H1 (cell line): ENCODE measurements around the gene NOC4L. TPM values are rescaled to one million over a fixed set of nuclear protein-coding genes. Genes with fewer than 3 reads are reported as not detected.

Source experiments
- CHD2 ChIP-seq: IDR thresholded peaks from 2 replicates; pipeline ENCODE4 v1.6.1; 2012; ENCODE audit warnings: low read length, improper control_type of control experiment
- EZH2 ChIP-seq: fragments of 200-600 bp; sonication (generic); IDR thresholded peaks from 2 replicates; pipeline ENCODE4 v1.7.1; 2012; ENCODE audit warnings: low read depth, mild to moderate bottlenecking, moderate library complexity, low read length, inconsistent platforms; ENCODE audit not compliant: severe bottlenecking
- HDAC2 ChIP-seq, 2 experiments: fragments of 300-600 bp in 1 of 2; sonication (generic) in 1 of 2; IDR thresholded peaks; 2 replicates each; pipeline ENCODE4 v1.6.1; 2011 to 2012; ENCODE audit warnings: low read depth in 2 of 2, low read length in 2 of 2, mild to moderate bottlenecking in 2 of 2, moderate library complexity in 2 of 2, borderline replicate concordance in 1 of 2, inconsistent platforms in 1 of 2
- HDAC6 ChIP-seq: IDR thresholded peaks from one replicate; pipeline ENCODE4 v1.7.1; 2012; ENCODE audit warnings: low read depth, mild to moderate bottlenecking, inconsistent platforms, low read length, moderate library complexity
- POLR2A ChIP-seq, 2 experiments: IDR thresholded peaks; 1 replicate in 1 of 2; 2 replicates in 1 of 2; pipeline ENCODE4 v1.6.1; 2011; ENCODE audit warnings: low read depth in 2 of 2, low read length in 2 of 2, mild to moderate bottlenecking in 2 of 2; ENCODE audit errors: control extremely low read depth in 1 of 2
- SP2 ChIP-seq: IDR thresholded peaks from 2 replicates; pipeline ENCODE4 v1.6.1; 2012; ENCODE audit warnings: mild to moderate bottlenecking, low read length, inconsistent platforms
- SUZ12 ChIP-seq: fragments of 200-600 bp; sonication (generic); IDR thresholded peaks from 2 replicates; pipeline ENCODE4 v1.6.1; 2012; ENCODE audit warnings: mild to moderate bottlenecking, inconsistent platforms, low read length, moderate library complexity, mixed read lengths
- polyA plus RNA-seq, 7 experiments: library from polyadenylated mRNA; depleted of rRNA in 3 of 7; stranded (reverse) in 5 of 7; unstranded in 2 of 7; fragments of >200 nt in 5 of 7; fragments of 200-250 nt in 2 of 7; gene quantifications; 1 replicate in 5 of 7; 2 replicates in 1 of 7; 4 replicates in 1 of 7; pipeline versions ENCODE4 v1.2.1 to v1.2.3, GENCODE V29; 2011 to 2013; ENCODE audit warnings: missing spikeins in 2 of 7, mixed read lengths in 2 of 7
- total RNA-seq: library from RNA; stranded (reverse); fragmentation: NEBNext Ultra II Directional; extraction: Animal tissue kit (Norgen Biotek cat#: 25700); gene quantifications from 2 replicates; pipeline ENCODE4 v1.2.1, GENCODE V29; 2021
- TF ChIP-seq, protein P1 (sequence below): IDR thresholded peaks from 2 replicates; pipeline ENCODE4 v1.6.1; 2012; ENCODE audit warnings: low read length, inconsistent platforms

The NOC4L gene
- total and polyA plus RNA-seq, 2 of the 8 experiments (the other 6 are each of a cell fraction or from before 2014, with no cell fraction given) = 26.8 to 40.3 TPM

DNA sequence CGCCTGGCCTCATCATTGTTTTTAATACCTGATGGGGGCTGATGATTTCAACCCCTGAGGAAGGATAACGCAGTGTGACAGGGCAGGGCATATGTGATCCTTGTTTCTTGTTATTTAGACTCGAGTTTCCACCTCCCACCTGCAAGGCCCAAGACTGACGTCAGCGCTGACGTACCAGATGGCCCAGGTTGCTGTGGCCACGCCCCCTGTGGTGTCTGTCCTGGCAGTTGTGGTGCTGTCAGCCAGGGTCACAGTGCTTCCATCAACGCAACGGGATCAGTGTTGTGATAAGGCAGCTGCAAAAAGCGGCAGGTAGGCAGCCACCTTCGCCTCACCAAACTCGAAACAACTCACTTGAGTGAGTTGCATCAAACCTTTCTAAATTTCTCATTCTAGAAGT, 18.5 kb upstream of the NOC4L start (continued):
- TF ChIP-seq, protein P1, sequence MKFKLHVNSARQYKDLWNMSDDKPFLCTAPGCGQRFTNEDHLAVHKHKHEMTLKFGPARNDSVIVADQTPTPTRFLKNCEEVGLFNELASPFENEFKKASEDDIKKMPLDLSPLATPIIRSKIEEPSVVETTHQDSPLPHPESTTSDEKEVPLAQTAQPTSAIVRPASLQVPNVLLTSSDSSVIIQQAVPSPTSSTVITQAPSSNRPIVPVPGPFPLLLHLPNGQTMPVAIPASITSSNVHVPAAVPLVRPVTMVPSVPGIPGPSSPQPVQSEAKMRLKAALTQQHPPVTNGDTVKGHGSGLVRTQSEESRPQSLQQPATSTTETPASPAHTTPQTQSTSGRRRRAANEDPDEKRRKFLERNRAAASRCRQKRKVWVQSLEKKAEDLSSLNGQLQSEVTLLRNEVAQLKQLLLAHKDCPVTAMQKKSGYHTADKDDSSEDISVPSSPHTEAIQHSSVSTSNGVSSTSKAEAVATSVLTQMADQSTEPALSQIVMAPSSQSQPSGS = no peak
- TF ChIP-seq SP2 (no peak), HDAC2 (IDR thresholded peaks at IDR 0.05; ENCODE audit: borderline replicate concordance in 1 of 2, low read depth in 2 of 2, low read length in 2 of 2) (no peak), CHD2 (no peak), POLR2A (IDR thresholded peaks at IDR 0.05; ENCODE audit: control extremely low read depth in 1 of 2, low read depth in 2 of 2, low read length in 2 of 2) (no peak), EZH2 (no peak), SUZ12 (no peak), HDAC6 (no peak)
